RWPE1 (cell line): ENCODE results near the gene NTNG2.
A peak's percentile ranks its signal among the peaks of the same experiment; 100 is the strongest.

ENCODE experiments used
- CTCF ChIA-PET: fragments of 350-600 bp; sonication (Branson Sonifier 250); formaldehyde crosslinking; extraction: SDS; loops from one replicate; lab custom pipeline; 2021; lab: Yijun Ruan, JAX
- POLR2A ChIA-PET: fragments of 400-600 bp; formaldehyde crosslinking; extraction: SDS; loops from one replicate; lab custom pipeline; 2020; ENCODE audit warnings: antibody characterized with exemption; ENCODE audit not compliant: low non-redundant PET; lab: Yijun Ruan, JAX
- DNase-seq: peaks from one replicate; pipeline ENCODE4 v3.0.0; 2012; ENCODE audit warnings: low spot score
- H3K27ac ChIP-seq: fragments of 450-650 bp; 2 replicates; pipeline ENCODE4 v1.5.1; 2017
- TF ChIP-seq, protein P1 (sequence below): fragments of 450-650 bp; conservative IDR thresholded peaks from 2 replicates; pipeline ENCODE4 v1.5.1; 2017; ENCODE audit warnings: low read depth, mild to moderate bottlenecking

The NTNG2 gene

GRCh38 chr9:132144708-132145365 lies 17.0 kb upstream of the NTNG2 start:
- POLR2A ChIA-PET: no interaction called here
- TF ChIP-seq, protein P1, sequence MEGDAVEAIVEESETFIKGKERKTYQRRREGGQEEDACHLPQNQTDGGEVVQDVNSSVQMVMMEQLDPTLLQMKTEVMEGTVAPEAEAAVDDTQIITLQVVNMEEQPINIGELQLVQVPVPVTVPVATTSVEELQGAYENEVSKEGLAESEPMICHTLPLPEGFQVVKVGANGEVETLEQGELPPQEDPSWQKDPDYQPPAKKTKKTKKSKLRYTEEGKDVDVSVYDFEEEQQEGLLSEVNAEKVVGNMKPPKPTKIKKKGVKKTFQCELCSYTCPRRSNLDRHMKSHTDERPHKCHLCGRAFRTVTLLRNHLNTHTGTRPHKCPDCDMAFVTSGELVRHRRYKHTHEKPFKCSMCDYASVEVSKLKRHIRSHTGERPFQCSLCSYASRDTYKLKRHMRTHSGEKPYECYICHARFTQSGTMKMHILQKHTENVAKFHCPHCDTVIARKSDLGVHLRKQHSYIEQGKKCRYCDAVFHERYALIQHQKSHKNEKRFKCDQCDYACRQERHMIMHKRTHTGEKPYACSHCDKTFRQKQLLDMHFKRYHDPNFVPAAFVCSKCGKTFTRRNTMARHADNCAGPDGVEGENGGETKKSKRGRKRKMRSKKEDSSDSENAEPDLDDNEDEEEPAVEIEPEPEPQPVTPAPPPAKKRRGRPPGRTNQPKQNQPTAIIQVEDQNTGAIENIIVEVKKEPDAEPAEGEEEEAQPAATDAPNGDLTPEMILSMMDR: no peak
- peak; percentile 58 for DNase-seq
- no peak overlapping the region for H3K27ac ChIP-seq
- CTCF ChIA-PET: interaction anchor here (0.6 kb wide), 1 partner anchor 312 kb away, joined by 3 read pairs; no protein-coding TSS in a partner anchor

GRCh38 chr9:132146039-132146438 lies 15.8 kb upstream of the NTNG2 start:
- ChIA-PET POLR2A (interaction anchor here (0.6 kb wide), 1 partner anchor 415 kb away, joined by 7 read pairs; no protein-coding TSS in a partner anchor), CTCF (no interaction called here)
- TF ChIP-seq, protein P1: no peak
- DNase-seq: no peak
- H3K27ac ChIP-seq: no peak overlapping the region

DNA sequence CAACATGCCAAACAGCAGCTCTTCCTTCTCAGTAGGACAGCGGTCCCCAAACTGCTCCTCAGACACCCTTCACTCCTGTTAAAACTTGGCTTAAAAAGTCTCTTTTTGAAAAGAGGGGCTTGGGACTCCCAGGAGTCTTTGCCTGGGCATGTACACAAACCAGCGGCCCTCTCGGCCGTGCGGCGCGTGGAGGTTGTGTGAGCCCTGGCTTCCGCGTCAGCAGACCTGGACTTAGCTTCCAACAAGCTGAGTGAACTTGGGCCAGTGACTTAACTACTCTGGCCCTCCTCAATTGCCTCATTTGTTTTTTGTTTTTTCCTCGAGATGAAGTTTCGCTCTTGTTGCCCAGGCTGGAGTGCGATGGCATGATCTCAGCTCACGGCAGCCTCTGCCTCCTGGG lies 15.3 kb upstream of the NTNG2 start:
- ChIA-PET POLR2A (interaction anchor here (0.6 kb wide), 1 partner anchor 415 kb away, joined by 7 read pairs; no protein-coding TSS in a partner anchor), CTCF (no interaction called here)
- DNase-seq: no peak
- TF ChIP-seq, protein P1: no peak
- no peak overlapping the region for H3K27ac ChIP-seq

- no peak overlapping the region for H3K27ac ChIP-seq
- POLR2A ChIA-PET: no interaction called here
- no peak for DNase-seq
- TF ChIP-seq, protein P1: no peak
- CTCF ChIA-PET: no interaction called here
Observed at GRCh38 chr9:132147331-132147730, 14.5 kb upstream of the NTNG2 start.

DNA sequence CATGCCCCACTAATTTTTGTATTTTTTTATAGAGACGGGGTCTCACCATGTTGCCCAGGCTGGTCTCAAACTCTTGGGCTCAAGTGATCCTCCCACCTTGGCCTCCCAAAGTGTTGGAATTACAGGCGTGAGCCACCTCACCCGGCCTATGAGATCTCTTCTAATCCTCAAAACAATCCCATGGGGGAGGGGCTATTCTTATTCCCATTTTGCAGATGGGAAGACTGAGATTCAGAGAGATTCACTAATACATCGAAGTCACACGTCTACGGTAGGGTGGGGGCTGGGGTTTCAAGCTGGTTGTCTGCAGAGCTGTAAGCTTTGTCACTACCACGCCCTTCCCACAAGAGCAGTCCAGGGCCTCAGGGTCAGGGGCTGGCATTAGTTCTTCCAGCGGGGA lies 14.0 kb upstream of the NTNG2 start:
- no peak overlapping the region for H3K27ac ChIP-seq
- TF ChIP-seq, protein P1: no peak
- ChIA-PET POLR2A (no interaction called here), CTCF (no interaction called here)
- DNase-seq: no peak

- ChIA-PET CTCF (interaction anchor here (0.5 to 1.9 kb wide), 3 partner anchors 20 to 183 kb away, joined by 3 to 9 read pairs (median 4); no protein-coding TSS in a partner anchor), POLR2A (no interaction called here)
- TF ChIP-seq, protein P1: no peak
- H3K27ac ChIP-seq: no peak overlapping the region
- DNase-seq: no peak
Observed at GRCh38 chr9:132150256-132150655, 11.6 kb upstream of the NTNG2 start.
